Measurements from ENCODE around the gene NTRK2. TPM values are rescaled to one million over a fixed set of nuclear protein-coding genes. Genes with fewer than 3 reads are reported as not detected.

Gene NTRK2
- total RNA-seq, 1 donor from 2014 or later = 65.0 TPM

- TF ChIP-seq CTCF (IDR thresholded peaks at IDR 0.05; ENCODE audit: unreplicated experiment) = no peak
- Mint-ChIP-seq H3K9me3 (peaks cover 4% of the 10 kb centered on the region), H3K27me3 (ENCODE audit: low read depth) (peaks cover 14% of the 10 kb centered on the region), H3K4me3 (no peak overlapping the region), H3K27ac (no peak overlapping the region), H3K36me3 (peaks cover under 1% of the 10 kb centered on the region), H3K4me1 (no peaks in the 10 kb centered on the region)
- no peak for DNase-seq (ENCODE audit: low spot score in 2 of 2, unreplicated experiment in 2 of 2)
Observed at GRCh38 chr9:84916769-84917168, 247.2 kb downstream of the NTRK2 start.

GRCh38 chr9:84917366-84918070, 248.0 kb downstream of the NTRK2 start:
- no peaks in the 10 kb centered on the region for H3K9me3 Mint-ChIP-seq
- no peak overlapping the region for H3K4me3 Mint-ChIP-seq
- no peak overlapping the region for H3K27ac Mint-ChIP-seq
- peaks cover 14% of the 10 kb centered on the region for H3K27me3 Mint-ChIP-seq (ENCODE audit: low read depth)
- no peaks in the 10 kb centered on the region for H3K36me3 Mint-ChIP-seq
- H3K4me1 Mint-ChIP-seq = no peaks in the 10 kb centered on the region
- no peak for TF ChIP-seq CTCF (IDR thresholded peaks at IDR 0.05; ENCODE audit: unreplicated experiment)
- no peak for DNase-seq (ENCODE audit: low spot score in 2 of 2, unreplicated experiment in 2 of 2)

- Mint-ChIP-seq H3K9me3 (no peaks in the 10 kb centered on the region), H3K27me3 (ENCODE audit: low read depth) (peaks cover 18% of the 10 kb centered on the region), H3K4me1 (no peaks in the 10 kb centered on the region), H3K4me3 (no peak overlapping the region), H3K27ac (no peak overlapping the region), H3K36me3 (no peaks in the 10 kb centered on the region)
- TF ChIP-seq CTCF (IDR thresholded peaks at IDR 0.05; ENCODE audit: unreplicated experiment) = no peak
- no peak for DNase-seq (ENCODE audit: low spot score in 2 of 2, unreplicated experiment in 2 of 2)
Observed at GRCh38 chr9:84919440-84919839, 249.9 kb downstream of the NTRK2 start.

- no peaks in the 10 kb centered on the region for H3K9me3 Mint-ChIP-seq
- no peak for DNase-seq (ENCODE audit: low spot score in 2 of 2, unreplicated experiment in 2 of 2)
- H3K4me1 Mint-ChIP-seq = no peaks in the 10 kb centered on the region
- H3K4me3 Mint-ChIP-seq = no peak overlapping the region
- H3K27ac Mint-ChIP-seq = no peak overlapping the region
- H3K36me3 Mint-ChIP-seq = no peaks in the 10 kb centered on the region
- no peak for TF ChIP-seq CTCF (IDR thresholded peaks at IDR 0.05; ENCODE audit: unreplicated experiment)
- peaks cover 24% of the 10 kb centered on the region for H3K27me3 Mint-ChIP-seq (ENCODE audit: low read depth)
Observed at GRCh38 chr9:84921175-84921574, 251.6 kb downstream of the NTRK2 start.

- no peak for TF ChIP-seq CTCF (IDR thresholded peaks at IDR 0.05; ENCODE audit: unreplicated experiment)
- H3K27ac Mint-ChIP-seq = no peak overlapping the region
- peaks cover 25% of the 10 kb centered on the region for H3K27me3 Mint-ChIP-seq (ENCODE audit: low read depth)
Observed at GRCh38 chr9:84922051-84922450, 252.5 kb downstream of the NTRK2 start.

More at GRCh38 chr9:84922051-84922450, 252.5 kb downstream of the NTRK2 start:
- no peaks in the 10 kb centered on the region for H3K36me3 Mint-ChIP-seq
- H3K9me3 Mint-ChIP-seq = peaks cover 6% of the 10 kb centered on the region
- H3K4me1 Mint-ChIP-seq = no peaks in the 10 kb centered on the region
- DNase-seq (ENCODE audit: low spot score in 2 of 2, unreplicated experiment in 2 of 2) = no peak
- no peak overlapping the region for H3K4me3 Mint-ChIP-seq
